Muscle layer of duodenum (tissue), 2 donors: ENCODE measurements around the gene SLC4A9.
"Not testable (repeated sequence)": the region's sequence is repeated elsewhere in the genome, so short reads cannot be mapped to it uniquely, and the experiment has no call there.

Experiments
- H3K27ac ChIP-seq: one replicate; pipeline ENCODE4 v1.7.0; 2013; ENCODE audit warnings: mild to moderate bottlenecking, low read length
- H3K27me3 ChIP-seq: one replicate; pipeline ENCODE4 v1.7.0; 2013; ENCODE audit warnings: low read depth, mild to moderate bottlenecking, control low read depth, low read length
- H3K36me3 ChIP-seq, 2 donors: one replicate each; pipeline ENCODE4 v1.7.0; 2013; ENCODE audit warnings: low read length in 2 of 2, control low read depth in 1 of 2, mild to moderate bottlenecking in 1 of 2; ENCODE audit not compliant: insufficient read depth in 2 of 2, control insufficient read depth in 1 of 2
- H3K4me1 ChIP-seq, 2 donors: one replicate each; pipeline ENCODE4 v1.7.0; 2013; ENCODE audit warnings: low read length in 2 of 2, mild to moderate bottlenecking in 2 of 2, control low read depth in 1 of 2, moderate library complexity in 1 of 2; ENCODE audit not compliant: insufficient read depth in 2 of 2, control insufficient read depth in 1 of 2
- H3K4me3 ChIP-seq, 2 donors: one replicate each; pipeline ENCODE4 v1.7.0; 2013; ENCODE audit warnings: low read length in 2 of 2, low read depth in 1 of 2, mild to moderate bottlenecking in 1 of 2
- H3K9me3 ChIP-seq, 2 donors: one replicate each; pipeline ENCODE4 v1.7.0; 2013; ENCODE audit warnings: low read length in 2 of 2, control low read depth in 1 of 2, mild to moderate bottlenecking in 1 of 2; ENCODE audit not compliant: control insufficient read depth in 1 of 2
- donor health status: healthy.

Gene SLC4A9

DNA sequence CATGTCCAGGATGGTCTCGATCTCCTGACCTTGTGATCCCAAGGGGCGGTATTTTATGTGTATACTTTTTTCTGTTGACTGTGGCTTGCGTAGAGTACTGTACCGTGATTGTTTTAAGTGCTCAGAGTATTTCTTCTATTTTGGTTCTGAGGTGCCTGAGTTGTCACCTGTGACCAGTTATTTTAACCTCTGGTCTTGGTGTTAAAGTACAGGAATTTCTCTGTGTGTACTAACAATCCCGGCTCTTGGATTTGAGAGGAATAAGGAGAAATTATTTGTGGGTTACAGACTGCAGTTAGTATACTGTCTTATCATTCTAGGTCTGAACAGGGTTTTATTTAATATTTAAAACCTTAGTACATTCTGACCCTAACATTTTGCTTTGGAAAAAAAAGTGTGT, 43.6 kb downstream of the SLC4A9 start:
- no peaks in the 10 kb centered on the region for H3K36me3 ChIP-seq
- H3K27me3 ChIP-seq, result no peaks in the 10 kb centered on the region
- H3K4me3 ChIP-seq, result peak overlapping the region; percentile 93 to 99
- peaks cover 0 to 42% of the 10 kb centered on the region in 2 donors for H3K4me1 ChIP-seq
- no peaks in the 10 kb centered on the region for H3K9me3 ChIP-seq
- H3K27ac ChIP-seq, result no peak overlapping the region

DNA sequence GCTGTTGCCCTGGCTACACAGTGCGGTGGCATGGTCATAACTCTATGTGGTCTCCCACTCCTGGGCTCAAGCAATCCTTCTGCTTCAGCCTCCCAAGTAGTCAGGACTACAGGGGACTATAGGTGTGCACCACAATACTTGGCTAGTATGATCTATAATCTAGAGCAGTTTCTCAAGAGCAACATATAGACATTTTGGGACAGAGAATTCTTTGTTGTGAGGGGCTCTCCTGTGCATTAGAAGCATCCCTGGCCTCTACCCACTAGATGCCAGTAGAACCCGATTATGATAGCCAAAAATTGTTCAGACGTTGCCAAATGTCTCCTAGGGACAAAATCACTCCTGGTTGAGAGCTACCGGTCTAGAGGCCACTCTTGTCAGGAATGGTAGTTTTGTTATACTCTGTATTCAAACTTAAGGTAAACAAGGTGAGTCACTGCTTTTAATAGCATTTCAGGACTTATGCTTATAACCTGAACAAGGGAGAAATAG, 48.8 kb downstream of the SLC4A9 start:
- no peak overlapping the region for H3K4me3 ChIP-seq
- H3K27ac ChIP-seq, result no peak overlapping the region

DNA sequence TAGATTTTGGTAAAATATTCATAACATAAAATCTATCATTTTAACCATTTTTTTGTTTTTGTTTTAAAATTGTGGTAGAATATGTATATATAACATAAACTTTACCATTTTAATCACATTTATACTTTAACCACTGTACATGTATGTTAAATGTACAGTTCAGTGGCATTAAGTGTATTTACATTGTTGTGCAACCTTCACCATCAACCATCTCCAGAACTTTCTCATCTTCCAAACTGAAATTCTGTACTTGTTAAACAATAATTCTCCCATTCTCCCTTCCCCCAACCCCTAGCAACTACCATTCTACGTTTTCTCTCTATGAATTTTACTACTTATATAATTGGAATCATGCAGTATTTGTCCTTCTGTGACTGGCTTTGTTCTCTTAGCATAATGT, 53.2 kb downstream of the SLC4A9 start:
- Histone ChIP-seq H3K4me1 (peaks cover 0 to 14% of the 10 kb centered on the region in 2 donors), H3K9me3 (no peaks in the 10 kb centered on the region), H3K36me3 (no peaks in the 10 kb centered on the region), H3K27me3 (no peaks in the 10 kb centered on the region), H3K27ac (no peak overlapping the region), H3K4me3 (no peak overlapping the region)

More for the DNA sequence above, 48.8 kb downstream of the SLC4A9 start:
- no peaks in the 10 kb centered on the region for H3K9me3 ChIP-seq
- peaks cover 0 to 37% of the 10 kb centered on the region in 2 donors for H3K4me1 ChIP-seq
- H3K27me3 ChIP-seq, result no peaks in the 10 kb centered on the region
- no peaks in the 10 kb centered on the region for H3K36me3 ChIP-seq

GRCh38 chr5:140417235-140417634, 57.2 kb downstream of the SLC4A9 start:
- no peak overlapping the region for H3K27ac ChIP-seq
- H3K9me3 ChIP-seq, result no peaks in the 10 kb centered on the region
- H3K4me3 ChIP-seq, result no peak overlapping the region
- peaks cover 0 to 11% of the 10 kb centered on the region in 2 donors for H3K4me1 ChIP-seq
- no peaks in the 10 kb centered on the region for H3K27me3 ChIP-seq
- H3K36me3 ChIP-seq, result no peaks in the 10 kb centered on the region

GRCh38 chr5:140418862-140419520, 59.0 kb downstream of the SLC4A9 start:
- Histone ChIP-seq H3K27ac (no peak overlapping the region), H3K27me3 (no peaks in the 10 kb centered on the region), H3K36me3 (no peaks in the 10 kb centered on the region), H3K4me3 (no peak overlapping the region), H3K4me1 (peaks cover 0 to 11% of the 10 kb centered on the region in 2 donors), H3K9me3 (no peaks in the 10 kb centered on the region)

DNA sequence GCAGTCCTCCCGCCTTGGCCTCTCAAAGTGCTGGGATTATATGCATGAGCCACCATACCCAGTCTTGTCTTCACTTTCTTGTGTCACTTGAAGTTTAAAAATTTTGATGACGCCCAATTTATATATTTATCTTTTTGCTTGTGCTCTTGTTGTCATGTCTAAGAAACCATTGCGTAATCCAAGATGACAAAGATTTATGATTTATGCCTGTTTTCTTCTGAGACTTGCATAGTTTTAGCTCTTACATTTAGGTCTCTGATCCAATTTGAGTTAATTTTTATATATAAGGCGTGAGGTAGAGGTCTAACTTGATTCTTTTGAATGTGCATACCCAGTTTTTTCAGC, 60.2 kb downstream of the SLC4A9 start:
- H3K4me1 ChIP-seq, result peaks cover 0 to 11% of the 10 kb centered on the region in 2 donors
- no peak overlapping the region for H3K27ac ChIP-seq
- H3K27me3 ChIP-seq, result no peaks in the 10 kb centered on the region

DNA sequence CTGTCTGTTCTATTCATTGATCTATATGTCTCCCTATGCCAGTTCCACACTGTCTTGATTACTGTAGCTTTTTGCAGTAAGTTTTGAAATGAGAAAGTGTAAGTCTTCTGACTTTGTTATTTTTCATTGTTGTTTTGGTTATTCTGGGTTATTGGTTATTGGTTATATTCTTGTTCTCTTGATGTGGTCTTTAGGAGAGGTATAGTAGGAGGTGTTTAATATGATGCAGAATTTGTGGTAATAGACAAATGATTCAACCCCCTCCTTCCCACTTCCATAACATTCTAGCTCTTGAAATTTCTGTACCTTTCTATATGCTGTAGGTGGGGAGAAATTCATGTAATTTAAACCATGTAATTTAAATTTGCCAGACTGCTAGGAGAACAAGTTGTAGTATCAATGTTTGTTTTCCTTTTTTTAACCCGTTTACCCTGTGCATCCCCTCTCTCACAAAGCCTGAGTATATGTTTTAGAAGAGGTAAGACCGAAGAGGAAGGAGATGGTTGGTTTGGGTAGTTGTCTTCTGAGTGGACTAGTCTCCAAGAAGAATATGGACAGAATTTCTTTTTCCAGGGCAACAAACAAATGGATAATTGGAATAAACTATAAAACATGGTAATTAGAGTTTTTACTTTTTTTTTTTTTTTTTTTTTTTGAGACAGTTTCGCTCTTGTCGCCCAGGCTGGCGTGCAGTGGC, 60.8 kb downstream of the SLC4A9 start:
- Histone ChIP-seq H3K4me1 (peaks cover 0 to 11% of the 10 kb centered on the region in 2 donors), H3K9me3 (no peaks in the 10 kb centered on the region), H3K36me3 (no peaks in the 10 kb centered on the region), H3K27ac (no peak overlapping the region), H3K4me3 (no peak overlapping the region), H3K27me3 (no peaks in the 10 kb centered on the region)

More for the DNA sequence above, 60.2 kb downstream of the SLC4A9 start:
- Histone ChIP-seq H3K4me3 (no peak overlapping the region), H3K36me3 (no peaks in the 10 kb centered on the region), H3K9me3 (no peaks in the 10 kb centered on the region)

- not testable (repeated sequence) for H3K4me3 ChIP-seq, H3K27me3 ChIP-seq, H3K27ac ChIP-seq, H3K36me3 ChIP-seq, H3K9me3 ChIP-seq
- H3K4me1 ChIP-seq, result peaks cover 0 to 11% of the 10 kb centered on the region in 2 donors
Observed at GRCh38 chr5:140421375-140421774, 61.4 kb downstream of the SLC4A9 start.

- Histone ChIP-seq H3K27me3 (no peaks in the 10 kb centered on the region), H3K9me3 (no peaks in the 10 kb centered on the region), H3K4me3 (no peak overlapping the region), H3K4me1 (peaks cover 0 to 11% of the 10 kb centered on the region in 2 donors), H3K27ac (no peak overlapping the region), H3K36me3 (no peaks in the 10 kb centered on the region)
Observed at GRCh38 chr5:140423609-140424008, 63.6 kb downstream of the SLC4A9 start.

DNA sequence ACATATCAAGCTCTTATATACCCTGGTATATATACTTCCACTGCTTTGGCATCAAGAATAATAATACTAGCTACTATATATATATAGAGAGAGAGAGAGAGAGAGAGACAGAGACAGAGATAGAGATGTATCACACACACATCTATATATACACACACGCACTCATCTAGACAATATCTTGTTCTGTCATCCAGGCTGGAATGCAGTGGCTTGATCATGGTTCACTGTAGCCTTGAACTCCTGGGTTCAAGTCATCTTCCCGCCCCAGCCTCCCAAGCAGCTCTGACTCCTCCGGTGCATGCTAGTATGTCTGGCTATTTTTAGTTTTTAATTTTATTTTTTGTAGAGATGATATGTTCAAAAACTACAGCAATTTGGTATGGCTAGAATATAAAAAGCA, 64.1 kb downstream of the SLC4A9 start:
- Histone ChIP-seq H3K27me3 (no peaks in the 10 kb centered on the region), H3K36me3 (no peaks in the 10 kb centered on the region), H3K4me3 (no peak overlapping the region), H3K27ac (no peak overlapping the region), H3K9me3 (no peaks in the 10 kb centered on the region), H3K4me1 (peaks cover 0 to 11% of the 10 kb centered on the region in 2 donors)
